WI38 (cell line): ENCODE measurements around the gene KCNQ2.

Source experiments
- H3K4me3 ChIP-seq: 2 replicates; pipeline ENCODE4 v1.5.1; 2011; ENCODE audit warnings: low read depth, mild to moderate bottlenecking, control low read depth, low read length
- TF ChIP-seq, protein P1 (sequence below): IDR thresholded peaks from 2 replicates; pipeline ENCODE4 v1.5.1; 2012; ENCODE audit warnings: low read depth, mild to moderate bottlenecking, control low read depth, low read length

The KCNQ2 gene

DNA sequence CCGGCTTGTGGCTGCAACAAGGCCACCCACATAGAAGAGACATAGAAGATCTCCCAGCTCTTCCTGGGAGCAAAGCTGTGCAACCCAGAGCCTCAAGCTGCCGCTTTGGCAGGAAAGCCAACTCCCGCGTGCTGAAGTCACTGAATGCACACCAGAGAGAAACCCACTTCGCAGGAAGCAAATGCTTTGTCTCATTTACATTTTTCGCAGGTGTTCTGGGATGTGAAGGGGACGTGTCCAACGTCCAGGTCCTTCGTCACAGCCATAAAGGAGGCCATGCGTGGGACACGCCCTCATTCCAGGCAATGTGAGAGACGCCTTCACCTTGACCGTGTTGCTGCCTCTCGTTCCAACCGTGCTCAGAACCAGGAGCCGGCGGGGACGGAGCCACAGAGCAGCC is 24.4 kb downstream of the KCNQ2 start:
- TF ChIP-seq, protein P1, sequence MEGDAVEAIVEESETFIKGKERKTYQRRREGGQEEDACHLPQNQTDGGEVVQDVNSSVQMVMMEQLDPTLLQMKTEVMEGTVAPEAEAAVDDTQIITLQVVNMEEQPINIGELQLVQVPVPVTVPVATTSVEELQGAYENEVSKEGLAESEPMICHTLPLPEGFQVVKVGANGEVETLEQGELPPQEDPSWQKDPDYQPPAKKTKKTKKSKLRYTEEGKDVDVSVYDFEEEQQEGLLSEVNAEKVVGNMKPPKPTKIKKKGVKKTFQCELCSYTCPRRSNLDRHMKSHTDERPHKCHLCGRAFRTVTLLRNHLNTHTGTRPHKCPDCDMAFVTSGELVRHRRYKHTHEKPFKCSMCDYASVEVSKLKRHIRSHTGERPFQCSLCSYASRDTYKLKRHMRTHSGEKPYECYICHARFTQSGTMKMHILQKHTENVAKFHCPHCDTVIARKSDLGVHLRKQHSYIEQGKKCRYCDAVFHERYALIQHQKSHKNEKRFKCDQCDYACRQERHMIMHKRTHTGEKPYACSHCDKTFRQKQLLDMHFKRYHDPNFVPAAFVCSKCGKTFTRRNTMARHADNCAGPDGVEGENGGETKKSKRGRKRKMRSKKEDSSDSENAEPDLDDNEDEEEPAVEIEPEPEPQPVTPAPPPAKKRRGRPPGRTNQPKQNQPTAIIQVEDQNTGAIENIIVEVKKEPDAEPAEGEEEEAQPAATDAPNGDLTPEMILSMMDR = no peak

DNA sequence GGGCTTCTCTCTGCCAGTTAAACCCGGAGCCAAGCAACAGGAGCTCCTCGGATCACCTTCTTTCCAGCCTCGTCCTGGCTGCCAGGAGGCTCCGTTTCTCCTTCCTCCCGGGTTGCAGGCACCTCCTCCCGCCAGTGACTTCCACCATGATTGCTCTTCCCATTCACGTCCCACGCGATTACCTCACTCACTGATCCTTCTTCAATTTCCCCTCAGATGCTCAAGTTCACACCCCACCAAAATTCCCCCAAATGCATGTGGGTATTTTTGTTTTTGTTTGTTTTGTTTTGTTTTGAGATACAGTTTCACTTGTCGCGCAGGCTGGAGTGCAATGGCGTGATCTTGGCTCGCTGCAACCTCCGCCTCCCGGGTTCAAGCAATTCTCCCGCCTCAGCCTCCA is 25.1 kb downstream of the KCNQ2 start:
- TF ChIP-seq, protein P1 = no peak
- H3K4me3 ChIP-seq = no peak overlapping the region

More for the DNA sequence above, 24.4 kb downstream of the KCNQ2 start:
- no peak overlapping the region for H3K4me3 ChIP-seq

DNA sequence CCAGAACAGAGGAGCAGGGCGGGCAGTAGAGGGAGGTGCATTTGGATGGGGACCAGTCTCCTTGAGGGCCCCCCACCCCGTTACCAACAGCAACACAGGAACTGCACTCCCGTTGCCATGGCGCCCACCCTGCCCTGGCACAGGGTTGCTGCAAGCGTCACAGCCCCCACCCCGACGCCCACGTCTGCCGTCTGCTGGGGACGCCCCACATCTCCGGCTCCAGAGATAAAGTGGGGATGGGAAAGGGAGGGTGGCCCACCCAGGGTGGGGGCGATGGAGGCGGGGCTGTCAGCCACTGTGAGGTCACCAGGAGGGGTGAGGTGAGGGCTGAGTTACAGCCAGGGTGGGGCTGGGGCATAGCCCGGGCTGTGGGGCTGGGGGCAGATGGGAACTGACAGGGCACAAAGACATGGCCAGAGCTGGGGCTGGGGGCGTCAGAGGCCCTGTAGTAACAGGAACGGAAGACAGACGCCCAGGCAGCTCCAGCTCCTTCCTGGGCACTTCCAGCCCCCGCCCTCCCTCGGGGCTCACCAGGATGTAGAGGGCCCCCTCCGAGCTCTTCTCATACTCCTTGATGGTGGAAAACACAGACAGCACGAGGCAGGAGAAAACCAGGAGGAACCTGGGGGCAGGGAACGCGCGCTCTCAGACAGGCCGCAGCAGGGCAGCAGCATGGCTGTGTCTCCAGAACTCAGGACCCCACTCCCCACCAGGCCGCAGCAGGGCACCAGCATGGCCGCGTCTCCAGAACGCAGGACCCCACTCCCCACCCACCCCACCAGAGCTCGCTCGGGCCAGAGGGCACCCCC is 26.0 kb downstream of the KCNQ2 start:
- H3K4me3 ChIP-seq = no peak overlapping the region
- TF ChIP-seq, protein P1 = no peak

DNA sequence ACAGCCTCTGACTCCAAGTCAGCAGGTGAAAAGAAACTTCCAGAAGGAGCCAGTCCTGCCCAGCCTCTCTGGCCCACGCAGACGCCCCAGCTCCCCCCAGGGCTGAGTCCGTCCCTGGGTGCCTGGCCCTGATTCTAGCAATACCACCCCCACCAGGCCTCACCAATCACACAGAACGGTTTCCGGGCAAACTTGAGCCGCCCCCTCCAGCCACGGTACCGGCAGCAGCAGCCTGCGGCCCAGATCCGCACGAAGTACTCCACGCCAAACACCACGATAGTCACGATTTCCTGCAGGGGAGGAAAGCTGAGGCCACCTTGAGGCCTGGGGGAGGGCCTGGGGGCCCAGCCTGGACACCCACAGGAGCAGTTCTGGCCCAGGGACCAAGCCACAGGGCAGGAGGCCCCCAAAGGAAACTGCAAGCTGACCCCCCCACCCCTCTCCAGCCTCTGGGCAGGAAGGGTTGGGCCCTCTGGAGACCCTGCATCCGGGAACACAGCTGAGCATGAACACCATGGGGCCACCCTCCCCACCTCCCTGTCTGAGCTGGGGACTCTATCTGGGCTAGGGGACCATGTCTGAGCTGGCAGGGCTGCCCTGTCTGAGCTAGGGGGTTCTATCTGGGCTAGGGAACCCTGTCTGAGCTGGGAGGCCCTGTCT is 27.2 kb downstream of the KCNQ2 start:
- H3K4me3 ChIP-seq = no peak overlapping the region
- TF ChIP-seq, protein P1 = no peak

DNA sequence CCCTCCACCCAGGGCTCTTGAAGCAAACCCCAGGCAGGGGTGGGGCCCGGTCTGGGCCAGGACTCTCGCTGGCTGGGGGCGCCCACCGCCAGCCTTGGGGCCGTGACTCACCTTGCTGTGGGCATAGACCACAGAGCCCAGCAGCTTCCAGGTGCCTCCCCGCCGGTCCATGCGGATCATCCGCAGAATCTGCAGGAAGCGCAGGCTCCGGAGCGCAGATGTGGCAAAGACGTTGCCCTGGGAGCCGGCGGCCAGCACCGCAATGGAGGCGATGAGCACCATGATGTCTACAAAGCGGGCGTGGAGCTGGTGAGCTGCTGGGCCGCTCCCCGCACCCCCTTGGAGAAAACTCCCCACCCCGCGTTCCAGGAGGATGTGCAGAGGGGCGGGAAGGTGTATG is 27.9 kb downstream of the KCNQ2 start:
- TF ChIP-seq, protein P1 = no peak
- H3K4me3 ChIP-seq = no peak overlapping the region

DNA sequence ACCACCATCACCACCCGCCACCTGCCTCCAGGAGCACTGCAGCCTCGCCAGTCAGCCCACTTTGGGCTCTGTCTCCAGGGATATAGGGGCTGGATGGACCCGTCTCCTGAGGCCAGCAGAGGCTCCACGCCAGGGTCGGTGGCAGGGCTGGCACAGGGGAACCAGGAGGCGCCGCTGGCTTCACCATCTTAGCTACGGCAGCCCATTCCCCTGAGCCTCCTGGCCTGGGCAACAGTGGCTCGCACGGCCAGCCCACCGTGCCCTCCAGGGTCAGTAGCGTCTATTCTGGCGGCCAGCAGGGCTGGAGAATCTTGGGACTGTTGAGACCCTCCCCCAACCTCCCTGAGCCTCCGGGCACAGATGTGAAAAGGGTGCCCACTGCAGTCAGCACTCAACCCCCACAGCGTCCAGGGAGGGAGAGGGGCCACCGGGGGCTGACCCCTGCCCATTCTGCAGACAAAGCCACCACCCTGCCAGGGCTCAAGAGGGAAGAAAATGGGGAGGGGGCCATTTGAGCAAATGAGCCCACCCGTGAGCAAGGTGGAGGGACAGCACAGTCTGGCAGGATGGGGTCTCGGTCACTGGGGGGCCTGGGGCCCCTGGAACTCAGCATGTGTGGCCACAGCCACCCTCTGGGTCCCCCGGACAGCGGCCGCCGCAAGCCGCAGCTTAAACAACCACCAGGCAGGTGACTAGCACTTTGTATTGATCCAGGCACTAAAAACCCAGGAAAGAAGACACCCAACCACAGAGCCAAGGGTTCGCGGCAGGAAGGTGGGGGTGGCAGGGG is 28.7 kb downstream of the KCNQ2 start:
- TF ChIP-seq, protein P1 = no peak

DNA sequence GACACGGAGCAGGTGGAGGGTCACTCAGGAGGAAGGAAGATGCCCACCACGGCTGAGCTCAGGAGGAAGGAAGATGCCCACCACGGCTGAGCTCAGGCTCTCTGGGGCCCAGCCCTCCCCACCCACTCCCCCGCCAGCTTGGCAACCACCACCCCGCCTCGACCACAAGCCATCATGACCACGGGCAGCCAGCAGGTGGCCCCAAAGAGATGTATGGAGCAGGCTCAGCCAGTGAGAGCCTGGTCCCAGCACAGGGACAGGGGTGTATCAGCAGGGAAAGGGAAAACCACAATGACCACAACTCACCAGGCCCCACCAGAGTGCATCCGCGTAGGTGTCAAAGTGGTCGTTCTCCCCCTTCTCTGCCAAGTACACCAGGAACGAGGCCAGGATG is 30.4 kb downstream of the KCNQ2 start:
- TF ChIP-seq, protein P1 = no peak; the same call in 1 of the 2 replicates

More for the DNA sequence above, 28.7 kb downstream of the KCNQ2 start:
- H3K4me3 ChIP-seq = no peak overlapping the region

More for the DNA sequence above, 30.4 kb downstream of the KCNQ2 start:
- no peak overlapping the region for H3K4me3 ChIP-seq
